Measurements from ENCODE around the gene CTCFL.

The CTCFL gene

GRCh38 chr20:57536771-57537724 is 12.1 kb upstream of the CTCFL start:
- TF ChIP-seq CTCF (IDR thresholded peaks at IDR 0.05; ENCODE audit: borderline replicate concordance, control extremely low read depth, extremely low read depth, insufficient read depth, missing control alignments): no peak
- in situ Hi-C loops (cut with MboI; ENCODE audit: low sequenced_read_pairs, unreplicated experiment): no loop called here
- DNase-seq (ENCODE audit: low spot score): no peak

GRCh38 chr20:57536120-57536708 is 11.3 kb upstream of the CTCFL start:
- TF ChIP-seq CTCF (IDR thresholded peaks at IDR 0.05; ENCODE audit: borderline replicate concordance, control extremely low read depth, extremely low read depth, insufficient read depth, missing control alignments): no peak
- in situ Hi-C loops (cut with MboI; ENCODE audit: low sequenced_read_pairs, unreplicated experiment): no loop called here
- no peak for DNase-seq (ENCODE audit: low spot score)

GRCh38 chr20:57535297-57535696 is 10.4 kb upstream of the CTCFL start:
- no peak for DNase-seq (ENCODE audit: low spot score)
- in situ Hi-C loops (cut with MboI; ENCODE audit: low sequenced_read_pairs, unreplicated experiment): no loop called here
- TF ChIP-seq CTCF (IDR thresholded peaks at IDR 0.05; ENCODE audit: borderline replicate concordance, control extremely low read depth, extremely low read depth, insufficient read depth, missing control alignments): no peak

GRCh38 chr20:57532104-57532503 is 7.2 kb upstream of the CTCFL start:
- no peak for TF ChIP-seq CTCF (IDR thresholded peaks at IDR 0.05; ENCODE audit: borderline replicate concordance, control extremely low read depth, extremely low read depth, insufficient read depth, missing control alignments)
- in situ Hi-C loops (cut with MboI; ENCODE audit: low sequenced_read_pairs, unreplicated experiment): no loop called here
- no peak for DNase-seq (ENCODE audit: low spot score)

GRCh38 chr20:57530327-57530981 is 5.5 kb upstream of the CTCFL start:
- DNase-seq (ENCODE audit: low spot score): no peak
- in situ Hi-C loops (cut with MboI; ENCODE audit: low sequenced_read_pairs, unreplicated experiment): no loop called here
- no peak for TF ChIP-seq CTCF (IDR thresholded peaks at IDR 0.05; ENCODE audit: borderline replicate concordance, control extremely low read depth, extremely low read depth, insufficient read depth, missing control alignments)

GRCh38 chr20:57529810-57530209 is 4.9 kb upstream of the CTCFL start:
- no peak for DNase-seq (ENCODE audit: low spot score)
- in situ Hi-C loops (cut with MboI; ENCODE audit: low sequenced_read_pairs, unreplicated experiment): no loop called here
- TF ChIP-seq CTCF (IDR thresholded peaks at IDR 0.05; ENCODE audit: borderline replicate concordance, control extremely low read depth, extremely low read depth, insufficient read depth, missing control alignments): no peak

Data from GM13976 (cell line).